B cell (primary cell): ENCODE data around the gene MAML2.

Experiments used
- EZH2 ChIP-seq: IDR thresholded peaks from 2 replicates; pipeline ENCODE4 v1.6.1; 2012; ENCODE audit warnings: borderline replicate concordance, low read depth, mild to moderate bottlenecking, moderate library complexity, low read length; ENCODE audit not compliant: insufficient read depth, poor library complexity, severe bottlenecking
- TF ChIP-seq, protein P1 (sequence below): fragments of 200-600 bp; IDR thresholded peaks from one replicate; pipeline ENCODE4 v1.8.0; 2022; ENCODE audit warnings: antibody characterized with exemption, mild to moderate bottlenecking

GRCh38 chr11:96256215-96257011 lies 86.6 kb downstream of the MAML2 start:
- TF ChIP-seq, protein P1, sequence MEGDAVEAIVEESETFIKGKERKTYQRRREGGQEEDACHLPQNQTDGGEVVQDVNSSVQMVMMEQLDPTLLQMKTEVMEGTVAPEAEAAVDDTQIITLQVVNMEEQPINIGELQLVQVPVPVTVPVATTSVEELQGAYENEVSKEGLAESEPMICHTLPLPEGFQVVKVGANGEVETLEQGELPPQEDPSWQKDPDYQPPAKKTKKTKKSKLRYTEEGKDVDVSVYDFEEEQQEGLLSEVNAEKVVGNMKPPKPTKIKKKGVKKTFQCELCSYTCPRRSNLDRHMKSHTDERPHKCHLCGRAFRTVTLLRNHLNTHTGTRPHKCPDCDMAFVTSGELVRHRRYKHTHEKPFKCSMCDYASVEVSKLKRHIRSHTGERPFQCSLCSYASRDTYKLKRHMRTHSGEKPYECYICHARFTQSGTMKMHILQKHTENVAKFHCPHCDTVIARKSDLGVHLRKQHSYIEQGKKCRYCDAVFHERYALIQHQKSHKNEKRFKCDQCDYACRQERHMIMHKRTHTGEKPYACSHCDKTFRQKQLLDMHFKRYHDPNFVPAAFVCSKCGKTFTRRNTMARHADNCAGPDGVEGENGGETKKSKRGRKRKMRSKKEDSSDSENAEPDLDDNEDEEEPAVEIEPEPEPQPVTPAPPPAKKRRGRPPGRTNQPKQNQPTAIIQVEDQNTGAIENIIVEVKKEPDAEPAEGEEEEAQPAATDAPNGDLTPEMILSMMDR: no peak
- no peak for TF ChIP-seq EZH2
